ENCODE results near the gene RBP2. TPM values are rescaled to one million over a fixed set of nuclear protein-coding genes. Genes with fewer than 3 reads are reported as not detected.

The RBP2 gene
- total RNA-seq, 1 experiment from 2014 or later: not detected

- intact Hi-C loops (cut with micrococcal nuclease; ENCODE audit: unreplicated experiment): no loop called here
These were observed 19.9 kb downstream of the RBP2 start for GRCh38 chr3:139456386-139456785.

GRCh38 chr3:139455855-139456254 is 20.5 kb downstream of the RBP2 start:
- CTCF ChIA-PET: no interaction called here
- H3K27me3 ChIP-seq (ENCODE audit: insufficient read depth, low read depth): no peaks in the 10 kb centered on the region

More at GRCh38 chr3:139456386-139456785, 19.9 kb downstream of the RBP2 start:
- Histone ChIP-seq H3F3A (ENCODE audit: insufficient read depth, low read depth) (no peaks in the 10 kb centered on the region), H3K9me2 (ENCODE audit: insufficient read depth) (no peaks in the 10 kb centered on the region), H3K27me3 (ENCODE audit: insufficient read depth, low read depth) (no peaks in the 10 kb centered on the region), H3K79me2 (ENCODE audit: low read depth) (no peaks in the 10 kb centered on the region), H3K9me3 (ENCODE audit: insufficient read depth, low read depth) (no peaks in the 10 kb centered on the region), H3K27ac (no peak overlapping the region), H3K36me3 (ENCODE audit: low read depth) (no peaks in the 10 kb centered on the region), H3K4me2 (no peak overlapping the region), H3K4me1 (replicated peaks; ENCODE audit: insufficient read depth) (no peaks in the 10 kb centered on the region), H2AFZ (no peak overlapping the region), H4K20me1 (ENCODE audit: insufficient read depth) (no peaks in the 10 kb centered on the region), H3K4me3 (no peak overlapping the region)
- no peak for DNase-seq
- TF ChIP-seq EZH2 (IDR thresholded peaks at IDR 0.05; ENCODE audit: low read depth) (no peak), CTCF (conservative IDR thresholded peaks at IDR 0.05) (no peak)
- POLR2A ChIA-PET (ENCODE audit: unreplicated experiment): no interaction called here
- no TSS peak for BruUV-seq (replicated peaks)
- CTCF ChIA-PET: no interaction called here

GRCh38 chr3:139455206-139455605 is 21.1 kb downstream of the RBP2 start:
- Histone ChIP-seq H3K9me2 (ENCODE audit: insufficient read depth) (no peaks in the 10 kb centered on the region), H3K4me3 (no peak overlapping the region), H3K4me2 (no peak overlapping the region), H2AFZ (no peak overlapping the region), H3F3A (ENCODE audit: insufficient read depth, low read depth) (no peaks in the 10 kb centered on the region), H3K9me3 (ENCODE audit: insufficient read depth, low read depth) (no peaks in the 10 kb centered on the region), H3K27ac (no peak overlapping the region), H4K20me1 (ENCODE audit: insufficient read depth) (no peaks in the 10 kb centered on the region), H3K27me3 (ENCODE audit: insufficient read depth, low read depth) (no peaks in the 10 kb centered on the region), H3K4me1 (replicated peaks; ENCODE audit: insufficient read depth) (no peaks in the 10 kb centered on the region), H3K36me3 (ENCODE audit: low read depth) (no peaks in the 10 kb centered on the region), H3K79me2 (ENCODE audit: low read depth) (no peaks in the 10 kb centered on the region)
- ChIA-PET POLR2A (ENCODE audit: unreplicated experiment) (no interaction called here), CTCF (no interaction called here)
- intact Hi-C loops (cut with micrococcal nuclease; ENCODE audit: unreplicated experiment): no loop called here
- TF ChIP-seq EZH2 (IDR thresholded peaks at IDR 0.05; ENCODE audit: low read depth): no peak
- TF ChIP-seq CTCF (conservative IDR thresholded peaks at IDR 0.05): no peak
- no peak for DNase-seq
- BruUV-seq (replicated peaks): no TSS peak

More at GRCh38 chr3:139455855-139456254, 20.5 kb downstream of the RBP2 start:
- Histone ChIP-seq H3K4me2 (no peak overlapping the region), H4K20me1 (ENCODE audit: insufficient read depth) (no peaks in the 10 kb centered on the region), H2AFZ (no peak overlapping the region), H3K36me3 (ENCODE audit: low read depth) (no peaks in the 10 kb centered on the region), H3K4me1 (replicated peaks; ENCODE audit: insufficient read depth) (no peaks in the 10 kb centered on the region), H3K27ac (no peak overlapping the region), H3K4me3 (no peak overlapping the region), H3K9me3 (ENCODE audit: insufficient read depth, low read depth) (no peaks in the 10 kb centered on the region), H3F3A (ENCODE audit: insufficient read depth, low read depth) (no peaks in the 10 kb centered on the region), H3K9me2 (ENCODE audit: insufficient read depth) (no peaks in the 10 kb centered on the region), H3K79me2 (ENCODE audit: low read depth) (no peaks in the 10 kb centered on the region)
- POLR2A ChIA-PET (ENCODE audit: unreplicated experiment): interaction anchor here (0.5 kb wide), 1 partner anchor 331 kb away, joined by 13 read pairs; no protein-coding TSS in a partner anchor
- no peak for DNase-seq
- BruUV-seq (replicated peaks): no TSS peak
- intact Hi-C loops (cut with micrococcal nuclease; ENCODE audit: unreplicated experiment): no loop called here
- TF ChIP-seq EZH2 (IDR thresholded peaks at IDR 0.05; ENCODE audit: low read depth) (no peak), CTCF (conservative IDR thresholded peaks at IDR 0.05) (peak; percentile 40)
